ENCODE data around the gene SLC45A3. TPM values are rescaled to one million over a fixed set of nuclear protein-coding genes. Genes with fewer than 3 reads are reported as not detected.

Gene SLC45A3
- total RNA-seq, 2 experiments from 2014 or later: 0.32 to 0.53 TPM

- DNase-seq (peak; percentile 78), ATAC-seq (peak; percentile 90)
- H3K27ac Mint-ChIP-seq: peak overlapping the region; percentile 43
- ChIA-PET CTCF (interaction anchor here (0.5 to 9.5 kb wide), 40 partner anchors 10 to 972 kb away, joined by 3 to 225 read pairs (median 6); partner anchors contain the start of genes ELK4, RAB29 and SLC45A3), POLR2A (interaction anchor here (0.6 to 1.2 kb wide), 4 partner anchors 34 to 72 kb away, joined by 3 to 4 read pairs (median 3); partner anchors contain the start of gene RAB29)
- no peaks in the 10 kb centered on the region for H3K9me3 Mint-ChIP-seq (ENCODE audit: low read depth)
- intact Hi-C loops (cut with DNase I, micrococcal nuclease): loop anchor here (1.0 to 5.0 kb wide), 5 partner anchors 37 to 266 kb away; partner anchors contain the start of gene RAB29 (in 2 of the 2)
- peaks cover 13% of the 10 kb centered on the region for H3K4me1 Mint-ChIP-seq
- no peak overlapping the region for H3K4me3 Mint-ChIP-seq
- no peaks in the 10 kb centered on the region for H3K27me3 Mint-ChIP-seq
- H3K36me3 Mint-ChIP-seq (ENCODE audit: low read depth): peaks cover 19% of the 10 kb centered on the region
These were observed 31.1 kb upstream of the SLC45A3 start for GRCh38 chr1:205711105-205712048.

DNA sequence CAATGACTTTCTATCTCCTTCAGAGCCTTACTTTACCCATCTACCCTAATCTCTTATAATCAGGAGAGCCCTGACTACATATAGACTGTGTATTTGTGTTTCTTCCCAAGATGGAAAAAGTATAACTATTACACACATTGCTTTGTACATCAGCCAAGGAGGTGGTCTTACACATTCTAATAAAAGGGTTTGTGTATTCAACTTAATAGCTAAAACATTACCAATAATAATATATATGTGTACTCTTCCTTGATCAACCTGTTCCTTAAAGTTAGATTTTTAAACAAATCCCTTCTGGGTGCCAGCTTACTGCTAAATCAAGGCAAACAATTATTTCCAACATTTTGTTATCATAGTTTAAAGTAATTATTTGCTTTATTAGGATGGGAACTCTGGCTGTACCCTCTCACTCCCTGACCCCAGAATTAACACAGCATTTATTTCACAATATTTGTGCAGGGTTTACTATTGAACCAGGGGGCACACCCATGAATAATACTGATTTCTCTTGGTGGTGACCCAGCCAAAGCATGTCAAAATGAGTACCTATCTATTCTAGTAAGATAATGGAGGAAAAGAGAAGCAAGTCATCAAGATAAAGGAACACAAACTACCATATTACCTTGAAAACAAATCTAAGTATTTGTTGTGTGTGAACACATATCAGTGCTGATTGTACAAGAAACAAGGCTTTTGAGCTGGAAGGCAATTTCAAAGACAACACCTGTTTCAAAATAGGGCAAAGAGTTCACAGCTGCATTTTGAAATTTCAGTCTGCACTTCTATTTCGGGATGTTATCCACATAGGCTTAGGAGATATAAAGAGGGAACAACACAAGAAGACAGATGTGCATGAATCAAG, 30.1 kb upstream of the SLC45A3 start:
- no peak overlapping the region for H3K27ac Mint-ChIP-seq
- DNase-seq: no peak
- POLR2A ChIA-PET: no interaction called here

GRCh38 chr1:205709640-205710039, 29.3 kb upstream of the SLC45A3 start:
- DNase-seq (no peak), ATAC-seq (no peak)
- Mint-ChIP-seq H3K4me3 (no peak overlapping the region), H3K9me3 (ENCODE audit: low read depth) (no peaks in the 10 kb centered on the region), H3K4me1 (peaks cover 16% of the 10 kb centered on the region), H3K27ac (no peak overlapping the region), H3K27me3 (no peaks in the 10 kb centered on the region), H3K36me3 (ENCODE audit: low read depth) (peaks cover 18% of the 10 kb centered on the region)
- POLR2A ChIA-PET: interaction anchor here (0.8 kb wide), 1 partner anchor 27 kb away, joined by 4 read pairs; no protein-coding TSS in a partner anchor
- intact Hi-C loops (cut with DNase I, micrococcal nuclease): loop anchor here (2.0 to 5.0 kb wide), 4 partner anchors 39 to 268 kb away; partner anchors contain the start of gene RAB29 (in 2 of the 2)
- CTCF ChIA-PET: interaction anchor here (0.6 to 9.5 kb wide), 21 partner anchors 12 to 898 kb away, joined by 3 to 225 read pairs (median 5); partner anchors contain the start of genes ELK4 and RAB29

More for the DNA sequence above, 30.1 kb upstream of the SLC45A3 start:
- no peaks in the 10 kb centered on the region for H3K27me3 Mint-ChIP-seq
- H3K36me3 Mint-ChIP-seq (ENCODE audit: low read depth): peaks cover 16% of the 10 kb centered on the region
- peaks cover 13% of the 10 kb centered on the region for H3K4me1 Mint-ChIP-seq
- CTCF ChIA-PET: interaction anchor here (0.5 to 9.5 kb wide), 33 partner anchors 9 to 973 kb away, joined by 3 to 225 read pairs (median 5); partner anchors contain the start of genes ELK4, RAB29 and SLC45A3
- no peak overlapping the region for H3K4me3 Mint-ChIP-seq
- H3K9me3 Mint-ChIP-seq (ENCODE audit: low read depth): no peaks in the 10 kb centered on the region
- ATAC-seq: no peak
- intact Hi-C loops (cut with DNase I, micrococcal nuclease): loop anchor here (1.0 to 5.0 kb wide), 5 partner anchors 38 to 267 kb away; partner anchors contain the start of gene RAB29 (in 2 of the 2)

DNA sequence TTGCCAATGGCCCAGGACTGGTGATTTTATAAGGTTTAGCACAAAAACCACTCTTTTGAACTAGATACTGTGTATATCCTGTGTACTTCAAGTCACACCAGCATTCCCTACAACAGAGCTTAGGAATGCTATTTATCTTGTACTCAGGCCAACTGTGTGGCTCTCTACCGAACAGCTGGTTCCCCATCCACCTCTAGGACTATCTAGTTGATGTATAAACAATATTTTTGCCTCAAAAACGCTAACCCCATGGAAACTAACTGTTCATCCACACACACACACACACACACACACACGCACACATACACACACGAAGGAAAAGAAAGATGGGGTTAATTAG, 28.7 kb upstream of the SLC45A3 start:
- ATAC-seq (no peak), DNase-seq (no peak)
- ChIA-PET CTCF (interaction anchor here (0.6 to 9.5 kb wide), 11 partner anchors 15 to 899 kb away, joined by 3 to 225 read pairs (median 5); partner anchors contain the start of gene RAB29), POLR2A (interaction anchor here (0.8 kb wide), 1 partner anchor 28 kb away, joined by 4 read pairs; no protein-coding TSS in a partner anchor)
- H3K4me3 Mint-ChIP-seq: no peak overlapping the region
- peaks cover 18% of the 10 kb centered on the region for H3K36me3 Mint-ChIP-seq (ENCODE audit: low read depth)
- H3K27ac Mint-ChIP-seq: no peak overlapping the region
- H3K9me3 Mint-ChIP-seq (ENCODE audit: low read depth): no peaks in the 10 kb centered on the region
- H3K27me3 Mint-ChIP-seq: no peaks in the 10 kb centered on the region
- peaks cover 15% of the 10 kb centered on the region for H3K4me1 Mint-ChIP-seq
- intact Hi-C loops (cut with DNase I, micrococcal nuclease): no loop called here

DNA sequence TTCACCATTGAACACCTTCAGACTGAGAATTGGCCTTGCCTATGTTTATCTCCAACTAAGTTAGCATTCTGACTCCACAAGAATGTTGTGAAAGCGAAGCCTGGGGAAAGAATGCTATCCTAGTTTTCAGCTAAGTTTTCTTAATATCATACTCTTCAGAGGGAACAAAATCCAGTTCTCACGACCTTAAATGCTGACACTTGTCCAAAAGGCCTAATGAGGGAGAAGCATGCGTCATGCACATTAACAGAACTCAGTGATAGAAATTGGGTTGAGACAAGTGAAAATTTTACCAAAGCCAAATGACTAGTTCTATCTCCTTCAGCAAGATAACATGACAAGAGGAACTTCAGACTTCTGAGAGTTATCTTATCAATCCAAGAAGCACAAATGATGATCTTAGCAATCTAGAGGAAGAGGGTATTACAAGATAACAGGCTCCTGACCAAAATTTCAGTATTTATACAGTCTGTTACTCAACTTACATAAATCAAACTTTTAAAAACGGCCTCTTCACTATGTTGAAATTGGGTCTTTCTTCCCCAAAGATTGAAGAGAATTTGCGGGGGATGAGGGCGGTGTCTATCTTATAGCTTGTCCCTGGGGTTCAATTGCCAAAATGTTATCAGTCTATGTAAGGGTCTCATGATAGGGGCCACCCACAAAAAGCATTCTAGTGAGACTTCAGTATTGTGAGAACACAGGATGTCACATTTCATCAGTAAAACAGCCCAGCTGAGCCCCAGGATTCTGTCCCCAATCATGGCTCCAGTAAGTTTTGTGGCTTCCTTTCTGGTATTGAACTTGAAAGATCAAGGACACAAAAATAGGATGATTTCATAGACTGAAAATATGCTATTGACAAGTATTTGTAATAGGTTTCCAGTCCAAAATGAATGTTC, 26.5 kb upstream of the SLC45A3 start:
- no peak overlapping the region for H3K27ac Mint-ChIP-seq
- CTCF ChIA-PET: interaction anchor here (0.6 to 9.5 kb wide), 4 partner anchors 9 to 323 kb away, joined by 3 to 225 read pairs (median 4); no protein-coding TSS in a partner anchor
- POLR2A ChIA-PET: interaction anchor here (0.6 kb wide), 1 partner anchor 393 kb away, joined by 4 read pairs; no protein-coding TSS in a partner anchor
- intact Hi-C loops (cut with DNase I, micrococcal nuclease): no loop called here
- no peak overlapping the region for H3K4me3 Mint-ChIP-seq
- H3K36me3 Mint-ChIP-seq (ENCODE audit: low read depth): peaks cover 18% of the 10 kb centered on the region
- H3K27me3 Mint-ChIP-seq: no peaks in the 10 kb centered on the region
- DNase-seq (no peak), ATAC-seq (no peak)
- H3K9me3 Mint-ChIP-seq (ENCODE audit: low read depth): no peaks in the 10 kb centered on the region
- H3K4me1 Mint-ChIP-seq: peaks cover 15% of the 10 kb centered on the region

DNA sequence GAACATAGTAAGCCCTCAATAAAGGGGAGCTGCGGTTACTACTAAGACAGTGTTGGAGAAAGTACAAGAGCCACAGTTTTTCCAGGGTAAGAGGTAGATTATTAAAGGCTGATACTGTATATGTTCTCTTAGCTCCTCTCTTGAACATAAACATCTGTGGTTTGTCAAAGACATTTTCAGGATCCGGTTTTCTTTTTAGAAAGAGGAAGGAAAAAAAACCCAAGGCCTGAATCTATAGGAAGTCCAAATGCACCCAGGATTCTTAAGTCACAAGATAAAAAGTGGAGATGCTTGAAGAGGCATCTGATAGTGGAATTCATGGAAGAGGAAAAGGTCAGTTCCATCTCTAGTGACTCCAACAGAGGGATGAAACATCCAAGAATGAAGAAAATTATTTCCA, 24.6 kb upstream of the SLC45A3 start:
- ChIA-PET POLR2A (no interaction called here), CTCF (interaction anchor here (0.7 to 1.4 kb wide), 3 partner anchors 9 to 113 kb away, joined by 3 read pairs; no protein-coding TSS in a partner anchor)
- ATAC-seq (no peak), DNase-seq (no peak)
- Mint-ChIP-seq H3K27me3 (no peaks in the 10 kb centered on the region), H3K9me3 (ENCODE audit: low read depth) (no peaks in the 10 kb centered on the region), H3K4me1 (peaks cover 4% of the 10 kb centered on the region), H3K27ac (peak overlapping the region; percentile 55), H3K4me3 (no peak overlapping the region), H3K36me3 (ENCODE audit: low read depth) (peaks cover 16% of the 10 kb centered on the region)
- intact Hi-C loops (cut with DNase I, micrococcal nuclease): no loop called here

DNA sequence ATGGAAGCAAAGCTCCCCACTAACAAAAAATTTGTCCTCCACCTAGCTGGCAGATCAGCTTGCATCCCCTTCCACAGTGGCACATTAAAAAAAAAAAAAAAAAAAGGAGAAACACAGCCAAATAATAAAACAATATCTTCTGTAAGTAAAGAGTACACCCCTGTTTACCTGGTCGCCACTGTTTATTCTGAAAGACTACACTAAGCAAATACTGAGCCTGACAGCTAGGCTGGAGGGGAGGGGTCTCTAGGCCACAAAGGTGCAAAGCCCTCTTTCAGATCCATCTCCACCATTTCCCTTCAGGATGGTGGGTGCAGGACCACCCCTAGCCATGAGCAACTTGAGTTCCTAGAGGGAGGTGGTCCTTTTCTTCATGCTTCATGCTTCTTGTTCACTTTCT, 22.8 kb upstream of the SLC45A3 start:
- ChIA-PET CTCF (interaction anchor here (0.6 to 3.9 kb wide), 7 partner anchors 8 to 349 kb away, joined by 3 to 17 read pairs (median 4); no protein-coding TSS in a partner anchor), POLR2A (interaction anchor here (0.7 to 1.0 kb wide), 2 partner anchors 14 to 71 kb away, joined by 9 to 17 read pairs; no protein-coding TSS in a partner anchor)
- Mint-ChIP-seq H3K27me3 (no peaks in the 10 kb centered on the region), H3K9me3 (ENCODE audit: low read depth) (no peaks in the 10 kb centered on the region), H3K4me3 (no peak overlapping the region), H3K36me3 (ENCODE audit: low read depth) (peaks cover 11% of the 10 kb centered on the region), H3K4me1 (peaks cover 4% of the 10 kb centered on the region), H3K27ac (no peak overlapping the region)
- no peak for DNase-seq
- intact Hi-C loops (cut with DNase I, micrococcal nuclease): no loop called here
- ATAC-seq: no peak

DNA sequence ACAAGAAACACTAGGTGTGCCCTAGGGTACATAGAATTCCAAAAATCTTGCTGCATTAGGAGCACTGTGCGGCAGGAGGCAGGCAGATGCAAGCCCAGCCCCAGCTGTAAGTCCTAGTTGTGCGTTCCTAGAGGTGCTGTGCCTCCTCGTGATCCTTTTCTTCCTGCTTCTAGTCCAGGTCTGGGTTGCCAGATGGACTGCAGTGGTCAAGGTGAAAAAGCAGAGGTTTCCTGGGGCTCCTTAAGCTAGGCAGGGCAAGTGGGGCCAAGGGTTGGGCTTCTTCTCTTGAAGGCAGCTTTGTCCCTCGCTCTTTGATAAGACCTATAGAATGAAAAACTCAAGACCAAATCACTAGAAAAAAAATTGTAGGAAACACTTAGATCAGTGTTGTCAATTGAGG, 21.6 kb upstream of the SLC45A3 start:
- ATAC-seq (no peak), DNase-seq (no peak)
- H3K4me1 Mint-ChIP-seq: peaks cover 4% of the 10 kb centered on the region
- no peak overlapping the region for H3K4me3 Mint-ChIP-seq
- POLR2A ChIA-PET: no interaction called here
- intact Hi-C loops (cut with DNase I, micrococcal nuclease): no loop called here
- H3K9me3 Mint-ChIP-seq (ENCODE audit: low read depth): no peaks in the 10 kb centered on the region
- no peak overlapping the region for H3K27ac Mint-ChIP-seq
- H3K36me3 Mint-ChIP-seq (ENCODE audit: low read depth): peaks cover 9% of the 10 kb centered on the region
- H3K27me3 Mint-ChIP-seq: peaks cover 2% of the 10 kb centered on the region
- CTCF ChIA-PET: interaction anchor here (0.7 to 3.9 kb wide), 3 partner anchors 9 to 240 kb away, joined by 3 to 17 read pairs (median 3); no protein-coding TSS in a partner anchor

- POLR2A ChIA-PET: interaction anchor here (0.5 kb wide), 1 partner anchor 269 kb away, joined by 3 read pairs; no protein-coding TSS in a partner anchor
- Mint-ChIP-seq H3K27me3 (peaks cover 5% of the 10 kb centered on the region), H3K36me3 (ENCODE audit: low read depth) (peaks cover 5% of the 10 kb centered on the region), H3K27ac (no peak overlapping the region), H3K4me3 (no peak overlapping the region), H3K9me3 (ENCODE audit: low read depth) (no peaks in the 10 kb centered on the region), H3K4me1 (peaks cover 4% of the 10 kb centered on the region)
- ATAC-seq (no peak), DNase-seq (no peak)
- CTCF ChIA-PET: interaction anchor here (0.7 to 3.9 kb wide), 4 partner anchors 10 to 215 kb away, joined by 3 to 17 read pairs (median 7); no protein-coding TSS in a partner anchor
- intact Hi-C loops (cut with DNase I, micrococcal nuclease): no loop called here
These were observed 21.1 kb upstream of the SLC45A3 start for GRCh38 chr1:205701420-205701819.
